Uterus (tissue), 4 donors: Measurements from ENCODE around the gene KRTAP19-2. TPM values are rescaled to one million over a fixed set of nuclear protein-coding genes. Genes with fewer than 3 reads are reported as not detected.
"Not testable (repeated sequence)": the region's sequence is repeated elsewhere in the genome, so short reads cannot be mapped to it uniquely, and the experiment has no call there.

Experiments
- DNase-seq, 2 donors: peaks; one replicate each; pipeline ENCODE4 v3.0.0-alpha.2; 2019 to 2020
- H3K27ac ChIP-seq, 2 donors: fragments of 200-600 bp; sonication (generic); 1 replicate in 1 of 2; 2 replicates in 1 of 2; pipeline ENCODE4 v1.5.1; 2016 to 2018
- H3K27me3 ChIP-seq, 2 donors: fragments of 200-600 bp; sonication (generic); one replicate each; pipeline ENCODE4 v1.5.1; 2018 to 2019; ENCODE audit warnings: control low read depth in 1 of 2
- H3K36me3 ChIP-seq, 2 donors: fragments of 200-600 bp; sonication (generic); one replicate each; pipeline ENCODE4 v1.5.1; 2019; ENCODE audit warnings: control low read depth in 1 of 2
- H3K4me1 ChIP-seq, 2 donors: fragments of 200-600 bp; sonication (generic); one replicate each; pipeline ENCODE4 v1.5.1; 2018 to 2019; ENCODE audit warnings: control low read depth in 1 of 2
- H3K4me3 ChIP-seq, 2 donors: fragments of 200-600 bp; sonication (generic); 1 replicate in 1 of 2; 2 replicates in 1 of 2; pipeline ENCODE4 v1.5.1; 2018 to 2019; ENCODE audit warnings: mild to moderate bottlenecking in 1 of 2
- H3K9me3 ChIP-seq, 2 donors: fragments of 200-600 bp; sonication (generic); one replicate each; pipeline ENCODE4 v1.5.1; 2019; ENCODE audit warnings: control low read depth in 1 of 2
- CTCF ChIP-seq, 4 experiments: fragments of 200-600 bp in 2 of 4; fragments of 450-650 bp in 2 of 4; sonication (generic) in 2 of 4; IDR thresholded peaks; one replicate each; pipeline ENCODE4 v1.5.1; 2016 to 2019; ENCODE audit warnings: antibody characterized with exemption in 4 of 4, mild to moderate bottlenecking in 2 of 4, moderate library complexity in 1 of 4
- POLR2A ChIP-seq, 2 donors: fragments of 450-650 bp; IDR thresholded peaks; one replicate each; pipeline ENCODE4 v1.6.1; 2016; ENCODE audit warnings: antibody characterized with exemption in 2 of 2, mild to moderate bottlenecking in 1 of 2, moderate library complexity in 1 of 2
- intact Hi-C: fragments of 100-400 bp; cut with DNase I; formaldehyde crosslinking; loops from one replicate; pipeline ENCODE4 v1.15.1; 2023; ENCODE audit warnings: low total_unique reads
- total RNA-seq, 4 donors: library from RNA; depleted of rRNA in 3 of 4; stranded (reverse); fragments of >200 nt in 3 of 4; gene quantifications; one replicate each; pipeline versions ENCODE4 v1.1.0 to v1.2.4, GENCODE V29; 2014 to 2023
- donor health status: DM: yes; HTN: yes; CAD: no.

KRTAP19-2 gene, protein sequence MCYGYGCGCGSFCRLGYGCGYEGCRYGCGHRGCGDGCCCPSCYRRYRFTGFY
- total RNA-seq = not detected

- Histone ChIP-seq H3K36me3 (peaks cover 0 to 2% of the 10 kb centered on the region in 2 donors), H3K9me3 (no peaks in the 10 kb centered on the region), H3K4me1 (no peaks in the 10 kb centered on the region), H3K27ac (no peak within 1 kb of the TSS), H3K27me3 (no peaks in the 10 kb centered on the region), H3K4me3 (no peak within 1 kb of the TSS)
- TF ChIP-seq POLR2A (IDR thresholded peaks at IDR 0.05) = no peak
- no peak for TF ChIP-seq CTCF (IDR thresholded peaks at IDR 0.05)
- DNase-seq = no peak
- intact Hi-C loops = no loop called here
These were observed at the start of gene KRTAP19-2 for GRCh38 chr21:30487336-30487735. Gene KRTAP19-2, minus strand, starts transcription at chr21:30487436. Its CDS starts 88 bp downstream, at chr21:30487348.

DNA sequence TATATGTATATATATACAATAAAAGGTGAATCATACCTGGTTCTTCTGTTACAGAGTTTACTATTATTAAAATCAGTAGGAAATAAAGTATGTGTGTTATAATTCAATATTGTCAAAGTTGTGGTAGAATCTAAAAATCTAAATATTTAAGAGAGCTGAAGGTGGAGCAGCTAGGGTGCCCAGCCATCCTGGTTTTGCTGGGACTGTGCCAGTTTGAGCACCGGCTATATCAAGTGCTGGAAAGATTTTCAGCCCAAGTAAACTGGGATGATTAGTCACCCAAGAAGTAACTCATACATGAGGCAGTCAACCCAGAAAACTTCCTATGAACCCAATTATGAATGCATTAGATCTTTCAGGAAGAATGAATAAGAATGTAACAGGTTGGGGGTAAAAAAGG, 31.6 kb upstream of the KRTAP19-2 start:
- H3K36me3 ChIP-seq = no peaks in the 10 kb centered on the region
- no peak overlapping the region for H3K27ac ChIP-seq
- TF ChIP-seq CTCF (IDR thresholded peaks at IDR 0.05) (no peak), POLR2A (IDR thresholded peaks at IDR 0.05) (no peak)
- intact Hi-C loops = no loop called here
- H3K4me3 ChIP-seq = no peak overlapping the region
- no peaks in the 10 kb centered on the region for H3K27me3 ChIP-seq
- no peak for DNase-seq
- H3K9me3 ChIP-seq = no peaks in the 10 kb centered on the region
- no peaks in the 10 kb centered on the region for H3K4me1 ChIP-seq

DNA sequence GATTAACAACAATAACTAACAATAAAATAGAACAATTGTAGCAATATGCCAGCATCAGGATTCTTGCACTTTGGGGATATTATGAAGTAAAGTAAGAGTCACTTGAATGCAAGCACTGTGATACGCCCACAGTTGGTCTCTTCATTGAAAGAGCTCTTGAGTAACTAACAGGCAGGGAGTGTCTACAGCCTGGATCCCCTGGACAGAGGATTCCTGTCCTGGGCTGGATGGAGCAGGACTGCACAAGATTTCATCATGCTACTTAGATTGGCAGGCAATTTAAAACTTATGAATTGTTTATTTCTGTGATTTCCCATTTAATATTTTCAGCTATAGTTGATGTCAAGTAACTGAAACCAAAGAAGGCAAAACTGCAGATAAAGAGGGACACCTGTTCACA, 28.4 kb upstream of the KRTAP19-2 start:
- intact Hi-C loops = no loop called here
- Histone ChIP-seq H3K36me3 (no peaks in the 10 kb centered on the region), H3K4me3 (no peak overlapping the region), H3K4me1 (no peaks in the 10 kb centered on the region), H3K9me3 (no peaks in the 10 kb centered on the region), H3K27me3 (no peaks in the 10 kb centered on the region), H3K27ac (no peak overlapping the region)
- TF ChIP-seq POLR2A (IDR thresholded peaks at IDR 0.05) = no peak
- no peak for TF ChIP-seq CTCF (IDR thresholded peaks at IDR 0.05)
- DNase-seq = no peak

- H3K36me3 ChIP-seq, H3K27ac ChIP-seq, H3K4me1 ChIP-seq, H3K4me3 ChIP-seq, H3K27me3 ChIP-seq, H3K9me3 ChIP-seq, DNase-seq, intact Hi-C loops: not testable (repeated sequence)
These were observed 18.5 kb upstream of the KRTAP19-2 start for GRCh38 chr21:30505621-30506205.

DNA sequence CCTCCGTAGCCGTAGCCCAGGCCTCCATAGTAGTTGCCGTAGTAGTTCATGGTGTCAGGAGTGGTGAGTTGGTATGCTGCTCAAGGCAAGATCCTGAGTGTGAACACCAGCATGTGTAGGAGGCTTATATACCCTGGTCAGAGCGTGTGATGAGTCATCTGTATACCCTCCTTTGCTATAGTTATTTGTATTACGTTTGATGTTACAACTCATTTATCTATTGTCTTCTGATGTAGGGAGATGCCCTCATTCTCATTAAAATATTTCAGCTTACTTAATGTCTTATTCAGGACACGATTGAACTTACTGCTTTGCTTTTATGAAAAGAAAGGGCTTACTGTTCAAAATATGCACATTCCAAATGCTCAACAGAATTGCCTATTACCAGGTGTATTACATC, 14.8 kb upstream of the KRTAP19-2 start, which contains the start of gene KRTAP19-5:
KRTAP19-5 (minus strand) TSS at position 101 of the 400 bp plus-strand sequence; CDS start at position 50, 51 bp downstream.
- intact Hi-C loops = no loop called here
- no peaks in the 10 kb centered on the region for H3K36me3 ChIP-seq
- no peak for DNase-seq
- H3K27me3 ChIP-seq = no peaks in the 10 kb centered on the region
- TF ChIP-seq POLR2A (IDR thresholded peaks at IDR 0.05) (no peak), CTCF (IDR thresholded peaks at IDR 0.05) (no peak)
- no peaks in the 10 kb centered on the region for H3K4me1 ChIP-seq
- no peak within 1 kb of the TSS for H3K4me3 ChIP-seq
- H3K27ac ChIP-seq = no peak within 1 kb of the TSS
- no peaks in the 10 kb centered on the region for H3K9me3 ChIP-seq
